Measurements from ENCODE around the gene ZNF335.

DNA sequence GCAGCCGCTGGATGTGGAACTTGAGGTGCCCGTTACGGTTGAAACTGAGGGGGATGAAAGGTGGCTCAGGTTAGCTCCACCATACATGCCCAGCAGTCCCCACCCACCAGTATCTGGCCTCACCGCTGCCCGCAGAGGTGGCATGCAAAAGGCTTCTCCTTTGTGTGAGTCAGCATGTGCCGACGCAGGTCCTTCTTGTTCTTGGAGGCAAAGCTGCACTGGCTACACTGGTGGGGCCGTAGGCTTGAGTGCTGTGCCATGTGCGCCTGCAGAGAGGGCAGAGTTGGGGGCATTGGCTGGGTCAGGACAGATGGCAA is 21.7 kb downstream of the ZNF335 start:
- TF ChIP-seq TAF1 (IDR thresholded peaks at IDR 0.05; ENCODE audit: borderline replicate concordance, insufficient read depth, low read length) (no peak), POLR2AphosphoS5 (IDR thresholded peaks at IDR 0.05; ENCODE audit: low read depth, low read length) (no peak), SIN3A (IDR thresholded peaks at IDR 0.05; ENCODE audit: borderline replicate concordance, insufficient read depth, low read length) (no peak), FOXP2 (optimal IDR thresholded peaks at IDR 0.05; ENCODE audit: borderline replicate concordance, extremely low read depth, extremely low read length, insufficient read depth) (no peak)
- TF ChIP-seq, protein P1, sequence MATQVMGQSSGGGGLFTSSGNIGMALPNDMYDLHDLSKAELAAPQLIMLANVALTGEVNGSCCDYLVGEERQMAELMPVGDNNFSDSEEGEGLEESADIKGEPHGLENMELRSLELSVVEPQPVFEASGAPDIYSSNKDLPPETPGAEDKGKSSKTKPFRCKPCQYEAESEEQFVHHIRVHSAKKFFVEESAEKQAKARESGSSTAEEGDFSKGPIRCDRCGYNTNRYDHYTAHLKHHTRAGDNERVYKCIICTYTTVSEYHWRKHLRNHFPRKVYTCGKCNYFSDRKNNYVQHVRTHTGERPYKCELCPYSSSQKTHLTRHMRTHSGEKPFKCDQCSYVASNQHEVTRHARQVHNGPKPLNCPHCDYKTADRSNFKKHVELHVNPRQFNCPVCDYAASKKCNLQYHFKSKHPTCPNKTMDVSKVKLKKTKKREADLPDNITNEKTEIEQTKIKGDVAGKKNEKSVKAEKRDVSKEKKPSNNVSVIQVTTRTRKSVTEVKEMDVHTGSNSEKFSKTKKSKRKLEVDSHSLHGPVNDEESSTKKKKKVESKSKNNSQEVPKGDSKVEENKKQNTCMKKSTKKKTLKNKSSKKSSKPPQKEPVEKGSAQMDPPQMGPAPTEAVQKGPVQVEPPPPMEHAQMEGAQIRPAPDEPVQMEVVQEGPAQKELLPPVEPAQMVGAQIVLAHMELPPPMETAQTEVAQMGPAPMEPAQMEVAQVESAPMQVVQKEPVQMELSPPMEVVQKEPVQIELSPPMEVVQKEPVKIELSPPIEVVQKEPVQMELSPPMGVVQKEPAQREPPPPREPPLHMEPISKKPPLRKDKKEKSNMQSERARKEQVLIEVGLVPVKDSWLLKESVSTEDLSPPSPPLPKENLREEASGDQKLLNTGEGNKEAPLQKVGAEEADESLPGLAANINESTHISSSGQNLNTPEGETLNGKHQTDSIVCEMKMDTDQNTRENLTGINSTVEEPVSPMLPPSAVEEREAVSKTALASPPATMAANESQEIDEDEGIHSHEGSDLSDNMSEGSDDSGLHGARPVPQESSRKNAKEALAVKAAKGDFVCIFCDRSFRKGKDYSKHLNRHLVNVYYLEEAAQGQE (IDR thresholded peaks at IDR 0.05; ENCODE audit: insufficient read depth in 1 of 2, low read depth in 2 of 2, low read length in 2 of 2), result no peak
